ENCODE measurements around the gene AKT1. TPM values are rescaled to one million over a fixed set of nuclear protein-coding genes. Genes with fewer than 3 reads are reported as not detected.

AKT1 gene
- total and polyA plus RNA-seq, 2 experiments from 2014 or later: 19.2 to 78.7 TPM

GRCh38 chr14:104746071-104746545, 49.4 kb downstream of the AKT1 start:
- Mint-ChIP-seq H3K9me3 (peaks cover 20% of the 10 kb centered on the region), H3K4me1 (peaks cover 4% of the 10 kb centered on the region; the same call in 2 of the 3 replicates), H3K27ac (no peak overlapping the region), H3K4me3 (no peak overlapping the region), H3K27me3 (ENCODE audit: insufficient read depth, low read depth, poor library complexity) (peaks cover 14% of the 10 kb centered on the region), H3K36me3 (ENCODE audit: low read depth) (peaks cover 16% of the 10 kb centered on the region)
- Histone ChIP-seq H3K4me1 (ENCODE audit: insufficient read depth) (no peaks in the 10 kb centered on the region), H3K36me3 (ENCODE audit: insufficient read depth) (peaks cover 5% of the 10 kb centered on the region; the same call in 1 of the 2 replicates), H2AFZ (no peak overlapping the region), H3K27ac (ENCODE audit: low read depth) (no peak overlapping the region), H4K20me1 (replicated peaks; ENCODE audit: insufficient read depth) (no peaks in the 10 kb centered on the region), H3K4me3 (no peak overlapping the region), H3K27me3 (ENCODE audit: insufficient read depth) (no peaks in the 10 kb centered on the region), H3K4me2 (no peak overlapping the region), H3F3A (replicated peaks; ENCODE audit: low read depth) (no peaks in the 10 kb centered on the region), H3K79me2 (replicated peaks; ENCODE audit: insufficient read depth) (no peaks in the 10 kb centered on the region), H3K9me2 (ENCODE audit: insufficient read depth) (no peaks in the 10 kb centered on the region)
- TF ChIP-seq ETS1 (IDR thresholded peaks at IDR 0.05): no peak
- TF ChIP-seq, protein P1, sequence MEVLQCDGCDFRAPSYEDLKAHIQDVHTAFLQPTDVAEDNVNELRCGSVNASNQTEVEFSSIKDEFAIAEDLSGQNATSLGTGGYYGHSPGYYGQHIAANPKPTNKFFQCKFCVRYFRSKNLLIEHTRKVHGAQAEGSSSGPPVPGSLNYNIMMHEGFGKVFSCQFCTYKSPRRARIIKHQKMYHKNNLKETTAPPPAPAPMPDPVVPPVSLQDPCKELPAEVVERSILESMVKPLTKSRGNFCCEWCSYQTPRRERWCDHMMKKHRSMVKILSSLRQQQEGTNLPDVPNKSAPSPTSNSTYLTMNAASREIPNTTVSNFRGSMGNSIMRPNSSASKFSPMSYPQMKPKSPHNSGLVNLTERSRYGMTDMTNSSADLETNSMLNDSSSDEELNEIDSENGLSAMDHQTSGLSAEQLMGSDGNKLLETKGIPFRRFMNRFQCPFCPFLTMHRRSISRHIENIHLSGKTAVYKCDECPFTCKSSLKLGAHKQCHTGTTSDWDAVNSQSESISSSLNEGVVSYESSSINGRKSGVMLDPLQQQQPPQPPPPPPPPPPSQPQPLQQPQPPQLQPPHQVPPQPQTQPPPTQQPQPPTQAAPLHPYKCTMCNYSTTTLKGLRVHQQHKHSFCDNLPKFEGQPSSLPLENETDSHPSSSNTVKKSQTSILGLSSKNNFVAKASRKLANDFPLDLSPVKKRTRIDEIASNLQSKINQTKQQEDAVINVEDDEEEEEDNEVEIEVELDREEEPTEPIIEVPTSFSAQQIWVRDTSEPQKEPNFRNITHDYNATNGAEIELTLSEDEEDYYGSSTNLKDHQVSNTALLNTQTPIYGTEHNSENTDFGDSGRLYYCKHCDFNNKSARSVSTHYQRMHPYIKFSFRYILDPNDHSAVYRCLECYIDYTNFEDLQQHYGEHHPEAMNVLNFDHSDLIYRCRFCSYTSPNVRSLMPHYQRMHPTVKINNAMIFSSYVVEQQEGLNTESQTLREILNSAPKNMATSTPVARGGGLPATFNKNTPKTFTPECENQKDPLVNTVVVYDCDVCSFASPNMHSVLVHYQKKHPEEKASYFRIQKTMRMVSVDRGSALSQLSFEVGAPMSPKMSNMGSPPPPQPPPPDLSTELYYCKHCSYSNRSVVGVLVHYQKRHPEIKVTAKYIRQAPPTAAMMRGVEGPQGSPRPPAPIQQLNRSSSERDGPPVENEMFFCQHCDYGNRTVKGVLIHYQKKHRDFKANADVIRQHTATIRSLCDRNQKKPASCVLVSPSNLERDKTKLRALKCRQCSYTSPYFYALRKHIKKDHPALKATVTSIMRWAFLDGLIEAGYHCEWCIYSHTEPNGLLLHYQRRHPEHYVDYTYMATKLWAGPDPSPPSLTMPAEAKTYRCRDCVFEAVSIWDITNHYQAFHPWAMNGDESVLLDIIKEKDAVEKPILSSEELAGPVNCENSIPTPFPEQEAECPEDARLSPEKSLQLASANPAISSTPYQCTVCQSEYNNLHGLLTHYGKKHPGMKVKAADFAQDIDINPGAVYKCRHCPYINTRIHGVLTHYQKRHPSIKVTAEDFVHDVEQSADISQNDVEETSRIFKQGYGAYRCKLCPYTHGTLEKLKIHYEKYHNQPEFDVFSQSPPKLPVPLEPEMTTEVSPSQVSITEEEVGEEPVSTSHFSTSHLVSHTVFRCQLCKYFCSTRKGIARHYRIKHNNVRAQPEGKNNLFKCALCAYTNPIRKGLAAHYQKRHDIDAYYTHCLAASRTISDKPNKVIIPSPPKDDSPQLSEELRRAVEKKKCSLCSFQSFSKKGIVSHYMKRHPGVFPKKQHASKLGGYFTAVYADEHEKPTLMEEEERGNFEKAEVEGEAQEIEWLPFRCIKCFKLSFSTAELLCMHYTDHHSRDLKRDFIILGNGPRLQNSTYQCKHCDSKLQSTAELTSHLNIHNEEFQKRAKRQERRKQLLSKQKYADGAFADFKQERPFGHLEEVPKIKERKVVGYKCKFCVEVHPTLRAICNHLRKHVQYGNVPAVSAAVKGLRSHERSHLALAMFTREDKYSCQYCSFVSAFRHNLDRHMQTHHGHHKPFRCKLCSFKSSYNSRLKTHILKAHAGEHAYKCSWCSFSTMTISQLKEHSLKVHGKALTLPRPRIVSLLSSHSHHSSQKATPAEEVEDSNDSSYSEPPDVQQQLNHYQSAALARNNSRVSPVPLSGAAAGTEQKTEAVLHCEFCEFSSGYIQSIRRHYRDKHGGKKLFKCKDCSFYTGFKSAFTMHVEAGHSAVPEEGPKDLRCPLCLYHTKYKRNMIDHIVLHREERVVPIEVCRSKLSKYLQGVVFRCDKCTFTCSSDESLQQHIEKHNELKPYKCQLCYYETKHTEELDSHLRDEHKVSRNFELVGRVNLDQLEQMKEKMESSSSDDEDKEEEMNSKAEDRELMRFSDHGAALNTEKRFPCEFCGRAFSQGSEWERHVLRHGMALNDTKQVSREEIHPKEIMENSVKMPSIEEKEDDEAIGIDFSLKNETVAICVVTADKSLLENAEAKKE (CRISPR knock-in tag; IDR thresholded peaks at IDR 0.05): no peak
- no peak for ATAC-seq
- no peak for DNase-seq (ENCODE audit: low spot score)

GRCh38 chr14:104745431-104745830, 50.1 kb downstream of the AKT1 start:
- no peaks in the 10 kb centered on the region for H3K4me1 ChIP-seq (ENCODE audit: insufficient read depth)
- H3F3A ChIP-seq (replicated peaks; ENCODE audit: low read depth): no peaks in the 10 kb centered on the region
- Mint-ChIP-seq H3K9me3 (peaks cover 14% of the 10 kb centered on the region), H3K27me3 (ENCODE audit: insufficient read depth, low read depth, poor library complexity) (peaks cover 10% of the 10 kb centered on the region), H3K27ac (no peak overlapping the region), H3K36me3 (ENCODE audit: low read depth) (peaks cover 10% of the 10 kb centered on the region), H3K4me1 (peaks cover 4% of the 10 kb centered on the region; the same call in 2 of the 3 replicates), H3K4me3 (no peak overlapping the region)
- peaks cover 5% of the 10 kb centered on the region; the same call in 1 of the 2 replicates for H3K36me3 ChIP-seq (ENCODE audit: insufficient read depth)
- no peaks in the 10 kb centered on the region for H3K9me2 ChIP-seq (ENCODE audit: insufficient read depth)
- no peak overlapping the region for H3K27ac ChIP-seq (ENCODE audit: low read depth)
- DNase-seq (ENCODE audit: low spot score): no peak
- no peak overlapping the region for H2AFZ ChIP-seq
- no peak overlapping the region for H3K4me2 ChIP-seq
- H3K27me3 ChIP-seq (ENCODE audit: insufficient read depth): no peaks in the 10 kb centered on the region
- no peaks in the 10 kb centered on the region for H3K79me2 ChIP-seq (replicated peaks; ENCODE audit: insufficient read depth)
- H4K20me1 ChIP-seq (replicated peaks; ENCODE audit: insufficient read depth): no peaks in the 10 kb centered on the region
- no peak for ATAC-seq
- no peak overlapping the region for H3K4me3 ChIP-seq
- TF ChIP-seq EZH2phosphoT487 (IDR thresholded peaks at IDR 0.05; ENCODE audit: unreplicated experiment) (no peak), JUNB (IDR thresholded peaks at IDR 0.05; ENCODE audit: unreplicated experiment) (no peak), ZNF331 (CRISPR knock-in tag; IDR thresholded peaks at IDR 0.05; ENCODE audit: low read depth) (no peak)

All from GM23338 (cell line).